ENCODE data around the gene MTHFD1L.

Gene MTHFD1L

GRCh38 chr6:150937132-150937906, 71.8 kb downstream of the MTHFD1L start:
- DNase-seq: no peak

GRCh38 chr6:150939399-150939798, 73.9 kb downstream of the MTHFD1L start:
- no peak for DNase-seq

- DNase-seq: no peak
Observed at GRCh38 chr6:150940941-150941340, 75.4 kb downstream of the MTHFD1L start.

- DNase-seq: no peak
Observed at GRCh38 chr6:150949526-150949925, 84.0 kb downstream of the MTHFD1L start.

- DNase-seq: no peak
Observed at GRCh38 chr6:150953851-150954250, 88.3 kb downstream of the MTHFD1L start.

- DNase-seq: no peak
Observed at GRCh38 chr6:150959166-150959565, 93.7 kb downstream of the MTHFD1L start.

- DNase-seq: no peak
Observed at GRCh38 chr6:150962436-150962835, 96.9 kb downstream of the MTHFD1L start.

GRCh38 chr6:150964765-150965164, 99.3 kb downstream of the MTHFD1L start:
- no peak for DNase-seq

GRCh38 chr6:150966786-150967185, 101.3 kb downstream of the MTHFD1L start:
- DNase-seq: no peak

GRCh38 chr6:150967381-150967780, 101.9 kb downstream of the MTHFD1L start:
- DNase-seq: no peak

- DNase-seq: no peak
Observed at GRCh38 chr6:150967910-150968309, 102.4 kb downstream of the MTHFD1L start.

GRCh38 chr6:150969901-150970300, 104.4 kb downstream of the MTHFD1L start:
- DNase-seq: no peak

- no peak for DNase-seq
Observed at GRCh38 chr6:150971219-150971618, 105.7 kb downstream of the MTHFD1L start.

GRCh38 chr6:150975136-150975535, 109.6 kb downstream of the MTHFD1L start:
- DNase-seq: no peak

- no peak for DNase-seq
Observed at GRCh38 chr6:150977281-150977680, 111.8 kb downstream of the MTHFD1L start.

GRCh38 chr6:150978624-150979023, 113.1 kb downstream of the MTHFD1L start:
- DNase-seq: no peak

GRCh38 chr6:150979826-150980350, 114.4 kb downstream of the MTHFD1L start:
- no peak for DNase-seq

GRCh38 chr6:150981095-150981494, 115.6 kb downstream of the MTHFD1L start:
- no peak for DNase-seq

- DNase-seq: no peak
Observed at GRCh38 chr6:150981669-150982068, 116.2 kb downstream of the MTHFD1L start.

- DNase-seq: no peak
Observed at GRCh38 chr6:150987371-150987828, 121.9 kb downstream of the MTHFD1L start.

- DNase-seq: no peak
Observed at GRCh38 chr6:150987855-150988464, 122.5 kb downstream of the MTHFD1L start.

GRCh38 chr6:150991487-150991886, 126.0 kb downstream of the MTHFD1L start:
- no peak for DNase-seq

GRCh38 chr6:150992262-150992661, 126.8 kb downstream of the MTHFD1L start:
- no peak for DNase-seq

GRCh38 chr6:150992703-150993102, 127.2 kb downstream of the MTHFD1L start:
- DNase-seq: no peak

All from activated T-cell treated with anti-CD3 and anti-CD28 coated beads, Interleukin-2, amount 50 U/mL, for 1 hour (primary cell).